ENCODE measurements around the gene FLG2.
"Not testable (repeated sequence)": the region's sequence is repeated elsewhere in the genome, so short reads cannot be mapped to it uniquely, and the experiment has no call there.

Gene FLG2

GRCh38 chr1:152312169-152312568, 47.6 kb downstream of the FLG2 start:
- not testable (repeated sequence) for DNase-seq (ENCODE audit: low read depth)

GRCh38 chr1:152309955-152310354, 49.9 kb downstream of the FLG2 start:
- no peak for DNase-seq (ENCODE audit: low read depth)

- DNase-seq (ENCODE audit: low read depth) = not testable (repeated sequence)
These were observed 50.4 kb downstream of the FLG2 start for GRCh38 chr1:152309320-152309901.

- DNase-seq (ENCODE audit: low read depth) = not testable (repeated sequence)
These were observed 51.0 kb downstream of the FLG2 start for GRCh38 chr1:152308758-152309157.

- DNase-seq (ENCODE audit: low read depth) = not testable (repeated sequence)
These were observed 51.8 kb downstream of the FLG2 start for GRCh38 chr1:152307970-152308369.

- not testable (repeated sequence) for DNase-seq (ENCODE audit: low read depth)
These were observed 53.7 kb downstream of the FLG2 start for GRCh38 chr1:152306123-152306522.

GRCh38 chr1:152304773-152305172, 55.0 kb downstream of the FLG2 start:
- DNase-seq (ENCODE audit: low read depth) = not testable (repeated sequence)

GRCh38 chr1:152303139-152303872, 56.5 kb downstream of the FLG2 start:
- not testable (repeated sequence) for DNase-seq (ENCODE audit: low read depth)
